HepG2 (cell line): ENCODE data around the gene HSPA1A. TPM values are rescaled to one million over a fixed set of nuclear protein-coding genes. Genes with fewer than 3 reads are reported as not detected.

Source experiments
- ATAC-seq: fragments of 200-7000 bp; cut with Tn5 transposase; 3 replicates; pipeline ENCODE4 v1.9.1; 2020; ENCODE audit warnings: mild to moderate bottlenecking, moderate library complexity
- BruUV-seq: library from RNA; stranded (reverse); fragments of 400-500 nt; replicated peaks from 2 replicates; lab custom pipeline; 2021; lab: Mats Ljungman, UMichigan
- CTCF ChIA-PET: fragments of 300-600 bp; formaldehyde crosslinking; extraction: SDS; loops from one replicate; lab custom pipeline; 2021; ENCODE audit warnings: low total read pairs, inconsistent platforms, low intra/inter-chr PET ratio; lab: Yijun Ruan, JAX
- POLR2A ChIA-PET: fragments of 350-600 bp; sonication (Branson Sonifier 250); formaldehyde crosslinking; loops from one replicate; lab custom pipeline; 2020; ENCODE audit warnings: antibody characterized with exemption, inconsistent platforms; lab: Yijun Ruan, JAX
- DNase-seq: peaks from one replicate; pipeline ENCODE4 v3.0.0-alpha.2; 2015; ENCODE audit warnings: low spot score
- FAIRE-seq: peaks from 3 replicates; lab custom pipeline; 2011; peaks lifted over from hg19 to GRCh38; lab: Jason Lieb, UNC
- H2AFZ ChIP-seq: one replicate; pipeline ENCODE4 v1.6.1; 2011; ENCODE audit warnings: low read length, inconsistent platforms
- H3K27ac ChIP-seq: fragments of 300-600 bp; 3 replicates; pipeline ENCODE4 v1.8.0; 2011; ENCODE audit warnings: mixed run types, mild to moderate bottlenecking, mixed read lengths, low read length, inconsistent platforms; ENCODE audit not compliant: insufficient read depth; ENCODE audit errors: extremely low read length
- H3K27me3 ChIP-seq, 2 experiments: fragments of 200-600 bp in 1 of 2; 2 replicates in 1 of 2; 3 replicates in 1 of 2; pipeline versions ENCODE4 v1.6.0 to v1.8.0; 2011; ENCODE audit warnings: low read length in 2 of 2, mild to moderate bottlenecking in 2 of 2, moderate library complexity in 2 of 2, inconsistent platforms in 1 of 2; ENCODE audit not compliant: insufficient read depth in 2 of 2, control insufficient read depth in 1 of 2
- H3K36me3 ChIP-seq, 2 experiments: fragments of 200-600 bp in 1 of 2; replicated peaks in 1 of 2; 2 replicates in 1 of 2; 3 replicates in 1 of 2; pipeline versions ENCODE4 v1.5.1 to v1.8.0; 2011; ENCODE audit warnings: low read length in 2 of 2, inconsistent platforms in 1 of 2; ENCODE audit not compliant: insufficient read depth in 2 of 2, control insufficient read depth in 1 of 2
- H3K4me1 ChIP-seq: 2 replicates; pipeline ENCODE4 v1.5.1; 2012; ENCODE audit warnings: low read length, inconsistent platforms; ENCODE audit not compliant: insufficient read depth
- H3K4me2 ChIP-seq: 2 replicates; pipeline ENCODE4 v1.6.0; 2011; ENCODE audit warnings: low read depth, low read length, inconsistent platforms
- H3K4me3 ChIP-seq, 3 experiments: fragments of 200-600 bp in 1 of 3; sonication (generic), shearing (Covaris generic) in 1 of 3; replicated peaks in 1 of 3; 2 replicates each; pipeline ENCODE4 v1.5.1; 2011 to 2016; ENCODE audit warnings: low read length in 3 of 3, inconsistent platforms in 2 of 3, low read depth in 2 of 3, mild to moderate bottlenecking in 2 of 3, control low read depth in 1 of 3, mixed read lengths in 1 of 3; ENCODE audit not compliant: insufficient read depth in 1 of 3
- H3K79me2 ChIP-seq: one replicate; pipeline ENCODE4 v1.6.1; 2011; ENCODE audit warnings: low read length, inconsistent platforms; ENCODE audit not compliant: insufficient read depth
- H3K9ac ChIP-seq: 2 replicates; pipeline ENCODE4 v1.6.0; 2011; ENCODE audit warnings: mild to moderate bottlenecking, low read depth, low read length, inconsistent platforms; ENCODE audit not compliant: insufficient read depth
- H3K9me3 ChIP-seq: 2 replicates; pipeline ENCODE4 v1.5.1; 2012; ENCODE audit warnings: mild to moderate bottlenecking, low read length
- H4K20me1 ChIP-seq: 2 replicates; pipeline ENCODE4 v1.6.0; 2011; ENCODE audit warnings: inconsistent platforms, mild to moderate bottlenecking, low read length, moderate library complexity; ENCODE audit not compliant: insufficient read depth
- ATF4 ChIP-seq, 2 experiments: fragments of 450-650 bp in 1 of 2; sonication (generic) in 1 of 2; formaldehyde crosslinking; IDR thresholded peaks; 2 replicates each; pipeline versions ENCODE4 v1.5.0 to v1.8.0; 2020 to 2022; ENCODE audit warnings: mild to moderate bottlenecking in 1 of 2, missing genetic modification reagents in 1 of 2
- IRF2 ChIP-seq: IDR thresholded peaks from 2 replicates; pipeline ENCODE4 v1.6.1; 2018; ENCODE audit warnings: missing genetic modification reagents, missing compliant biosample characterization
- NKX3-1 ChIP-seq: sonication (generic); formaldehyde crosslinking; IDR thresholded peaks from 2 replicates; pipeline ENCODE4 v1.5.0; 2020; ENCODE audit warnings: missing genetic modification reagents
- POGZ ChIP-seq: sonication (generic); formaldehyde crosslinking; IDR thresholded peaks from 2 replicates; pipeline ENCODE4 v1.4.0; 2020; ENCODE audit warnings: mild to moderate bottlenecking, missing genetic modification reagents
- RBM22 ChIP-seq: fragments of 200-400 bp; formaldehyde crosslinking; optimal IDR thresholded peaks from 2 replicates; pipeline ENCODE3; 2017; ENCODE audit warnings: mild to moderate bottlenecking, low read length, moderate library complexity
- RFXAP ChIP-seq: sonication (generic); formaldehyde crosslinking; IDR thresholded peaks from 2 replicates; pipeline ENCODE4 v1.4.0; 2020; ENCODE audit warnings: missing genetic modification reagents, borderline replicate concordance
- ZBTB33 ChIP-seq: sonication (generic); formaldehyde crosslinking; IDR thresholded peaks from 2 replicates; pipeline ENCODE4 v1.4.0; 2020; ENCODE audit warnings: missing genetic modification reagents
- ZBTB38 ChIP-seq: sonication (generic); formaldehyde crosslinking; IDR thresholded peaks from 2 replicates; pipeline ENCODE4 v1.5.1; 2020; ENCODE audit warnings: mild to moderate bottlenecking, missing genetic modification reagents
- WGBS: methylation state at CpG from one replicate; pipeline ENCODE4 v1.1.6; 2017; ENCODE audit warnings: low lambda C conversion rate; 5-methylcytosine and 5-hydroxymethylcytosine counted together
- in situ Hi-C: cut with HindIII; loops from 2 replicates; pipeline ENCODE4 v1.10.0; 2017; ENCODE audit warnings: low pct_unique_long_range_greater_than_20kb; ENCODE audit not compliant: extremely low pct_ligation_motif_present
- intact Hi-C: fragments of 100-400 bp; cut with micrococcal nuclease; formaldehyde crosslinking; loops from one replicate; pipeline ENCODE4 v1.10.0; 2022; ENCODE audit not compliant: unreplicated experiment
- polyA plus RNA-seq, 8 experiments: library from polyadenylated mRNA; depleted of rRNA in 3 of 8; stranded (reverse) in 7 of 8; unstranded in 1 of 8; fragments of >200 nt; fragmentation: Illumina TruSeq in 4 of 8; extraction: Trizol in 4 of 8; gene quantifications; 2 replicates each; pipeline versions ENCODE4 v1.2.1 to v1.2.3, GENCODE V29; 2011 to 2016; ENCODE audit warnings: low read depth in 4 of 8, missing spikeins in 1 of 8, mixed read lengths in 1 of 8; ENCODE audit not compliant: insufficient read depth in 1 of 8
- total RNA-seq, 5 experiments: library from RNA; depleted of rRNA; stranded (reverse); fragments of >200 nt; fragmentation: Illumina TruSeq; extraction: Trizol; gene quantifications; 2 replicates each; pipeline ENCODE4 v1.2.3, GENCODE V29; 2016; ENCODE audit warnings: low read depth in 1 of 5
- TF ChIP-seq, protein P1 (sequence below): sonication (generic); formaldehyde crosslinking; IDR thresholded peaks from 2 replicates; pipeline ENCODE4 v1.5.1; 2020; ENCODE audit warnings: missing genetic modification reagents, mild to moderate bottlenecking, borderline replicate concordance

The HSPA1A gene
- total and polyA plus RNA-seq, 2 of the 13 experiments (the other 11 are each of a cell fraction or from before 2014, with no cell fraction given): 44.5 to 85.0 TPM

DNA sequence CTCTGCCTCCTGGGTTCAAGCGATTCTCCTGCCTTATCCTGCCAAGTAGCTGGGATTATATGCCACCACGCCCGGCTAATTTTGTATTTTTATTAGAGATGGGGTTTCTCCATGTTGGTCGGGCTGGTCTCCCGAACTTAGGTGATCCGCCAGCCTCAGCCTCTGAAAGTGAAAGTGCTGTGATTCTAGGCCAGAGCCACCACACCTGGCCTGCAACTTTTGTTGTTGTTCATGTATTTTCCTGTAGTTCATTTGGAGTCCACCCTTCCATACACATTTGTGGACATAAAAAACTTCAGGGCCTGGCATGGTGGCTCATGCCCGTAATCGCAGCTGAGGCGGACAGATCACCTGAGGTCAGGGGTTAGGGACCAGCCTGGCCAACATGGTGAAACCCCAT, 26.7 kb downstream of the HSPA1A start:
- FAIRE-seq: no peak
- WGBS: 92% methylated on average over 9 of the region's 9 CpGs
- no TSS peak for BruUV-seq

More for the DNA sequence above, 26.7 kb downstream of the HSPA1A start:
- no peak overlapping the region for H3K9ac ChIP-seq
- H3K4me2 ChIP-seq: no peak overlapping the region
- no peak overlapping the region for H2AFZ ChIP-seq
- DNase-seq (no peak), ATAC-seq (peak; percentile 13)
- H3K27me3 ChIP-seq: no peaks in the 10 kb centered on the region
- H3K9me3 ChIP-seq: no peaks in the 10 kb centered on the region
- POLR2A ChIA-PET: interaction anchor here (0.8 to 15.7 kb wide), 5 partner anchors 11 to 186 kb away, joined by 3 to 264 read pairs (median 5); partner anchors contain the start of genes APOM, EHMT2, HSPA1B and NEU1
- CTCF ChIA-PET: interaction anchor here (1.0 kb wide), 1 partner anchor 47 kb away, joined by 3 read pairs; no protein-coding TSS in a partner anchor
- H3K79me2 ChIP-seq: peaks cover 10% of the 10 kb centered on the region
- peaks cover 31% of the 10 kb centered on the region for H4K20me1 ChIP-seq
- H3K4me3 ChIP-seq: no peak overlapping the region
- no peak overlapping the region for H3K27ac ChIP-seq
- 0 out of 2 replicates have a peak, but pooled peaks have one; percentile 4 for TF ChIP-seq ZBTB38 (CRISPR knock-in tag)
- no peak for TF ChIP-seq RFXAP (CRISPR knock-in tag)
- no peak for TF ChIP-seq POGZ
- TF ChIP-seq IRF2: 0 out of 2 replicates have a peak, but pooled peaks have one; percentile 25
- TF ChIP-seq, protein P1, sequence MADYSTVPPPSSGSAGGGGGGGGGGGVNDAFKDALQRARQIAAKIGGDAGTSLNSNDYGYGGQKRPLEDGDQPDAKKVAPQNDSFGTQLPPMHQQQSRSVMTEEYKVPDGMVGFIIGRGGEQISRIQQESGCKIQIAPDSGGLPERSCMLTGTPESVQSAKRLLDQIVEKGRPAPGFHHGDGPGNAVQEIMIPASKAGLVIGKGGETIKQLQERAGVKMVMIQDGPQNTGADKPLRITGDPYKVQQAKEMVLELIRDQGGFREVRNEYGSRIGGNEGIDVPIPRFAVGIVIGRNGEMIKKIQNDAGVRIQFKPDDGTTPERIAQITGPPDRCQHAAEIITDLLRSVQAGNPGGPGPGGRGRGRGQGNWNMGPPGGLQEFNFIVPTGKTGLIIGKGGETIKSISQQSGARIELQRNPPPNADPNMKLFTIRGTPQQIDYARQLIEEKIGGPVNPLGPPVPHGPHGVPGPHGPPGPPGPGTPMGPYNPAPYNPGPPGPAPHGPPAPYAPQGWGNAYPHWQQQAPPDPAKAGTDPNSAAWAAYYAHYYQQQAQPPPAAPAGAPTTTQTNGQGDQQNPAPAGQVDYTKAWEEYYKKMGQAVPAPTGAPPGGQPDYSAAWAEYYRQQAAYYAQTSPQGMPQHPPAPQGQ (CRISPR knock-in tag): 0 out of 2 replicates have a peak, but pooled peaks have one; percentile 11
- TF ChIP-seq ZBTB33 (CRISPR knock-in tag): peak; percentile 39; the same call in 1 of the 2 replicates
- TF ChIP-seq RBM22: peak; percentile 25
- TF ChIP-seq NKX3-1 (CRISPR knock-in tag): 0 out of 2 replicates have a peak, but pooled peaks have one; percentile 7
- no peak for TF ChIP-seq ATF4 (CRISPR knock-in tag; IDR thresholded peaks at IDR 0.05)
- peaks cover 12 to 24% of the 10 kb centered on the region in 2 experiments for H3K36me3 ChIP-seq
- intact Hi-C loops: no loop called here
- peaks cover 30% of the 10 kb centered on the region for H3K4me1 ChIP-seq
- in situ Hi-C loops: no loop called here
